K562 (cell line): Measurements from ENCODE around the gene MERTK. TPM values are rescaled to one million over a fixed set of nuclear protein-coding genes. Genes with fewer than 3 reads are reported as not detected.

Experiments
- ATAC-seq: fragments of 200-7000 bp; cut with Tn5 transposase; 3 replicates; pipeline ENCODE4 v1.9.1; 2020; ENCODE audit warnings: moderate library complexity
- BruUV-seq: library from RNA; stranded (reverse); fragments of 400-500 nt; replicated peaks from 2 replicates; lab custom pipeline; 2021; lab: Mats Ljungman, UMichigan
- CTCF ChIA-PET: fragments of 300-600 bp; formaldehyde crosslinking; extraction: SDS; loops from one replicate; lab custom pipeline; 2021; ENCODE audit warnings: low intra/inter-chr PET ratio; lab: Yijun Ruan, JAX
- POLR2A ChIA-PET: fragments of 300-600, 350-650 bp; sonication (Branson Sonifier 250); formaldehyde crosslinking; extraction: SDS; loops from one replicate; lab custom pipeline; 2021; ENCODE audit warnings: antibody characterized with exemption, inconsistent platforms; lab: Yijun Ruan, JAX
- DNase-seq, 4 experiments: peaks; one replicate each; pipeline versions ENCODE4 v3.0.0 to v3.0.0-alpha.2; 2011 to 2018; ENCODE audit warnings: low spot score in 3 of 4, mixed read lengths in 3 of 4; ENCODE audit errors: extremely low read depth in 1 of 4
- FAIRE-seq: peaks from 2 replicates; lab custom pipeline; 2011; peaks lifted over from hg19 to GRCh38; lab: Jason Lieb, UNC
- H2AFZ ChIP-seq: 2 replicates; pipeline ENCODE4 v1.6.0; 2011; ENCODE audit warnings: low read depth, low read length, control low read depth, inconsistent platforms
- H3K27ac ChIP-seq: fragments of 200-600 bp; 3 replicates; pipeline ENCODE4 v1.8.0; 2011; ENCODE audit warnings: low read depth, mild to moderate bottlenecking, control low read depth, inconsistent platforms, low read length, moderate library complexity, mixed read lengths; ENCODE audit errors: extremely low read depth
- H3K27me3 ChIP-seq, 2 experiments: fragments of 300-600 bp in 1 of 2; 2 replicates in 1 of 2; 3 replicates in 1 of 2; pipeline versions ENCODE4 v1.6.0 to v1.8.0; 2011; ENCODE audit warnings: inconsistent platforms in 2 of 2, low read length in 2 of 2, mild to moderate bottlenecking in 1 of 2, mixed read lengths in 1 of 2, moderate library complexity in 1 of 2; ENCODE audit not compliant: control insufficient read depth in 2 of 2, insufficient read depth in 2 of 2
- H3K36me3 ChIP-seq: fragments of 300-600 bp; 3 replicates; pipeline ENCODE4 v1.8.0; 2011; ENCODE audit warnings: mild to moderate bottlenecking, low read length, inconsistent platforms; ENCODE audit not compliant: control insufficient read depth, insufficient read depth
- H3K4me1 ChIP-seq, 2 experiments: fragments of 200-600 bp in 1 of 2; replicated peaks in 1 of 2; 2 replicates in 1 of 2; 3 replicates in 1 of 2; pipeline versions ENCODE4 v1.5.1 to v1.8.0; 2011; ENCODE audit warnings: inconsistent platforms in 2 of 2, low read length in 2 of 2, mild to moderate bottlenecking in 1 of 2, mixed read lengths in 1 of 2, moderate library complexity in 1 of 2; ENCODE audit not compliant: control insufficient read depth in 2 of 2, insufficient read depth in 2 of 2
- H3K4me2 ChIP-seq: 2 replicates; pipeline ENCODE4 v1.6.1; 2011; ENCODE audit warnings: low read length, control low read depth, inconsistent platforms, mixed read lengths; ENCODE audit not compliant: insufficient read depth
- H3K4me3 ChIP-seq: fragments of 200-600 bp; sonication (generic), shearing (Covaris generic); 2 replicates; pipeline ENCODE4 v1.5.1; 2016; ENCODE audit warnings: control low read depth, inconsistent platforms
- H3K79me2 ChIP-seq: fragments of 200-600 bp; 3 replicates; pipeline ENCODE4 v1.8.0; 2011; ENCODE audit warnings: low read length, inconsistent platforms; ENCODE audit not compliant: control insufficient read depth, insufficient read depth
- H3K9ac ChIP-seq, 2 experiments: 2 replicates each; pipeline versions ENCODE4 v1.6.0 to v1.6.1; 2011; ENCODE audit warnings: low read depth in 2 of 2, low read length in 2 of 2, control low read depth in 1 of 2, inconsistent platforms in 1 of 2, mild to moderate bottlenecking in 1 of 2, mixed read lengths in 1 of 2; ENCODE audit not compliant: insufficient read depth in 1 of 2
- H3K9me1 ChIP-seq: one replicate; pipeline ENCODE4 v1.6.0; 2011; ENCODE audit warnings: inconsistent platforms, mild to moderate bottlenecking, low read length, moderate library complexity; ENCODE audit not compliant: control insufficient read depth, insufficient read depth
- H3K9me3 ChIP-seq: replicated peaks from 2 replicates; pipeline ENCODE4 v1.5.1; 2011; ENCODE audit warnings: low read depth, low read length, inconsistent platforms; ENCODE audit not compliant: control insufficient read depth, insufficient read depth
- H4K20me1 ChIP-seq: replicated peaks from 2 replicates; pipeline ENCODE4 v1.6.1; 2011; ENCODE audit warnings: low read length, inconsistent platforms, mixed read lengths; ENCODE audit not compliant: control insufficient read depth, insufficient read depth
- CBFA2T3 ChIP-seq: fragments of 450-650 bp; IDR thresholded peaks from 2 replicates; pipeline ENCODE4 v1.6.1; 2017
- ESRRA ChIP-seq: fragments of 450-650 bp; IDR thresholded peaks from 2 replicates; pipeline ENCODE4 v1.6.1; 2014; ENCODE audit warnings: low read depth, mild to moderate bottlenecking, moderate library complexity, borderline replicate concordance
- NR1H2 ChIP-seq: sonication (generic); formaldehyde crosslinking; IDR thresholded peaks from 2 replicates; pipeline ENCODE4 v1.4.0; 2020; ENCODE audit warnings: mild to moderate bottlenecking, missing genetic modification reagents
- WGBS: fragments of 100-300 bp; shearing (Covaris generic); methylation state at CpG from one replicate; pipeline ENCODE4 v1.1.6; 2016; ENCODE audit warnings: low coverage, mixed read lengths; ENCODE audit not compliant: insufficient coverage; ENCODE audit errors: missing lambda C conversion rate; 5-methylcytosine and 5-hydroxymethylcytosine counted together
- in situ Hi-C: fragments of 300-500 bp; cut with MboI; formaldehyde crosslinking; loops from 4 replicates; pipeline ENCODE4 v1.15.0; 2018; ENCODE audit warnings: inconsistent platforms, mixed read lengths
- intact Hi-C: fragments of 100-400 bp; cut with micrococcal nuclease; formaldehyde crosslinking; loops from 2 replicates; pipeline ENCODE4 v1.14.2; 2022
- polyA plus RNA-seq, 8 experiments: library from polyadenylated mRNA; depleted of rRNA in 4 of 8; stranded (reverse) in 5 of 8; unstranded in 3 of 8; fragments of >200 nt; fragmentation: Nextera tagmentation in 2 of 8; fragmentation: Illumina TruSeq in 1 of 8; extraction: Ambion mirVana in 2 of 8; extraction: Trizol in 1 of 8; gene quantifications; 2 replicates each; pipeline versions ENCODE4 v1.2.1 to v1.2.3, GENCODE V29; 2011 to 2014; ENCODE audit warnings: inconsistent platforms in 1 of 8, missing spikeins in 1 of 8
- total RNA-seq, 7 experiments: library from RNA; depleted of rRNA in 6 of 7; stranded (reverse); fragments of >200 nt in 6 of 7; fragmentation: Illumina TruSeq in 2 of 7; extraction: Trizol in 2 of 7; gene quantifications; 2 replicates each; pipeline versions ENCODE4 v1.2.1 to v1.2.3, GENCODE V29; 2011 to 2021; ENCODE audit warnings: low replicate concordance in 1 of 7
- TF ChIP-seq, protein P1 (sequence below), 3 experiments: fragments of 200-800 bp in 1 of 3; fragments of 250-450 bp in 1 of 3; fragments of 450-650 bp in 1 of 3; sonication (Bioruptor Pico) in 1 of 3; sonication (Bioruptor generic) in 1 of 3; formaldehyde crosslinking in 1 of 3; IDR thresholded peaks; 2 replicates each; pipeline versions ENCODE4 v1.6.1 to v1.8.0; 2016 to 2022; ENCODE audit warnings: mild to moderate bottlenecking in 2 of 3, missing genetic modification characterization in 2 of 3, missing compliant biosample characterization in 1 of 3, moderate library complexity in 1 of 3

The MERTK gene
- total and polyA plus RNA-seq, 9 of the 15 experiments (the other 6 are each of a cell fraction or from before 2014, with no cell fraction given) = 0.23 to 1.6 (median 0.74) TPM

DNA sequence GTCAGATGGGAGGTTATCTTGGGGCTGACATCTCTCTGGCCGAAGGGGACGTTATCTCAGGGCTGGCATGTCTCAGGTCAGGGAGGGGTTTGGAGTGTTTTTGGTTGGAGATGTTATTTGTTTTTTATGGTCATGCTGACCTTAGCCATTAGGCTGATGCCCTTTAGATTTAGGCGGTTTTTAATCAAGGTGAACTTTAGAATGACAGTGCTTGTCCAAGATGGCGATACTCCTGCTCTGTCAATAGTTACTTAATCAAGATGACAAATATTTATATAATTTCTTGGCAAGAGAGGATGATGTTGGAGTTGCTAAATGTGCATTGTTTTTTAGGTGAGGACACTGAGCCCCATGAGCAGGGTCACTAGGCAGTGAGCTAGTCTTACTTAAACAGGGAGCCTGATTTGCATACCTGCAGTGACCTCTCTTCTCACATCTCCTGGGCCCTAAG is 34.5 kb downstream of the MERTK start:
- TF ChIP-seq, protein P1, sequence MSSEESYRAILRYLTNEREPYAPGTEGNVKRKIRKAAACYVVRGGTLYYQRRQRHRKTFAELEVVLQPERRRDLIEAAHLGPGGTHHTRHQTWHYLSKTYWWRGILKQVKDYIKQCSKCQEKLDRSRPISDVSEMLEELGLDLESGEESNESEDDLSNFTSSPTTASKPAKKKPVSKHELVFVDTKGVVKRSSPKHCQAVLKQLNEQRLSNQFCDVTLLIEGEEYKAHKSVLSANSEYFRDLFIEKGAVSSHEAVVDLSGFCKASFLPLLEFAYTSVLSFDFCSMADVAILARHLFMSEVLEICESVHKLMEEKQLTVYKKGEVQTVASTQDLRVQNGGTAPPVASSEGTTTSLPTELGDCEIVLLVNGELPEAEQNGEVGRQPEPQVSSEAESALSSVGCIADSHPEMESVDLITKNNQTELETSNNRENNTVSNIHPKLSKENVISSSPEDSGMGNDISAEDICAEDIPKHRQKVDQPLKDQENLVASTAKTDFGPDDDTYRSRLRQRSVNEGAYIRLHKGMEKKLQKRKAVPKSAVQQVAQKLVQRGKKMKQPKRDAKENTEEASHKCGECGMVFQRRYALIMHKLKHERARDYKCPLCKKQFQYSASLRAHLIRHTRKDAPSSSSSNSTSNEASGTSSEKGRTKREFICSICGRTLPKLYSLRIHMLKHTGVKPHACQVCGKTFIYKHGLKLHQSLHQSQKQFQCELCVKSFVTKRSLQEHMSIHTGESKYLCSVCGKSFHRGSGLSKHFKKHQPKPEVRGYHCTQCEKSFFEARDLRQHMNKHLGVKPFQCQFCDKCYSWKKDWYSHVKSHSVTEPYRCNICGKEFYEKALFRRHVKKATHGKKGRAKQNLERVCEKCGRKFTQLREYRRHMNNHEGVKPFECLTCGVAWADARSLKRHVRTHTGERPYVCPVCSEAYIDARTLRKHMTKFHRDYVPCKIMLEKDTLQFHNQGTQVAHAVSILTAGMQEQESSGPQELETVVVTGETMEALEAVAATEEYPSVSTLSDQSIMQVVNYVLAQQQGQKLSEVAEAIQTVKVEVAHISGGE (CRISPR knock-in tag; IDR thresholded peaks at IDR 0.05) = no peak
- TF ChIP-seq ESRRA (peak; percentile 40; the same call in 1 of the 2 replicates), NR1H2 (no peak), CBFA2T3 (peak; percentile 29; the same call in 1 of the 2 replicates)
- no peak overlapping the region for H3K4me2 ChIP-seq
- 11% methylated on average over 4 of the region's 4 CpGs for WGBS
- H3K4me3 ChIP-seq = no peak overlapping the region
- ATAC-seq (no peak), DNase-seq (no peak), FAIRE-seq (no peak)
- H3K27ac ChIP-seq = no peak overlapping the region
- no peaks in the 10 kb centered on the region for H3K9me1 ChIP-seq
- ChIA-PET POLR2A (no interaction called here), CTCF (no interaction called here)
- no TSS peak for BruUV-seq
- in situ Hi-C loops = no loop called here
- intact Hi-C loops = no loop called here
- no peaks in the 10 kb centered on the region for H3K36me3 ChIP-seq
- no peak overlapping the region for H3K9ac ChIP-seq
- H2AFZ ChIP-seq = no peak overlapping the region
- H3K9me3 ChIP-seq = no peaks in the 10 kb centered on the region
- H4K20me1 ChIP-seq = no peaks in the 10 kb centered on the region
- H3K79me2 ChIP-seq = no peaks in the 10 kb centered on the region
- peaks cover 0 to 10% of the 10 kb centered on the region in 2 experiments; a peak in 1 of 5 replicates for H3K27me3 ChIP-seq
- peaks cover under 1 to 5% of the 10 kb centered on the region in 2 experiments; a peak in 3 of 5 replicates for H3K4me1 ChIP-seq
